Hepatocyte (in vitro differentiated cells): ENCODE data around the gene REXO1. TPM values are rescaled to one million over a fixed set of nuclear protein-coding genes. Genes with fewer than 3 reads are reported as not detected.

Experiments
- DNase-seq: peaks from one replicate; pipeline ENCODE4 v3.0.0-alpha.2; 2016; ENCODE audit warnings: low spot score
- H2AFZ ChIP-seq: fragments of 200-600 bp; sonication (generic); 2 replicates; pipeline ENCODE4 v1.6.0; 2016; ENCODE audit warnings: antibody characterized with exemption, mild to moderate bottlenecking
- H3K27ac ChIP-seq: fragments of 200-600 bp; sonication (generic); 2 replicates; pipeline ENCODE4 v1.5.1; 2016; ENCODE audit warnings: mild to moderate bottlenecking
- H3K27me3 ChIP-seq: fragments of 200-600 bp; sonication (generic); 2 replicates; pipeline ENCODE4 v1.6.1; 2016
- H3K36me3 ChIP-seq: fragments of 200-600 bp; sonication (generic); replicated peaks from 2 replicates; pipeline ENCODE4 v1.5.1; 2016; ENCODE audit warnings: low read depth; ENCODE audit not compliant: insufficient read depth
- H3K4me1 ChIP-seq: fragments of 200-600 bp; sonication (generic); 2 replicates; pipeline ENCODE4 v1.5.1; 2016; ENCODE audit warnings: mild to moderate bottlenecking, moderate library complexity; ENCODE audit not compliant: insufficient read depth
- H3K4me2 ChIP-seq: fragments of 200-600 bp; sonication (generic); 2 replicates; pipeline ENCODE4 v1.6.0; 2016
- H3K4me3 ChIP-seq: fragments of 200-600 bp; sonication (generic); 2 replicates; pipeline ENCODE4 v1.5.1; 2016; ENCODE audit warnings: mild to moderate bottlenecking
- H3K79me2 ChIP-seq: fragments of 200-600 bp; sonication (generic); 2 replicates; pipeline ENCODE4 v1.6.0; 2017; ENCODE audit warnings: mild to moderate bottlenecking
- H3K9me2 ChIP-seq: fragments of 200-600 bp; sonication (generic); replicated peaks from 2 replicates; pipeline ENCODE4 v1.6.0; 2017; ENCODE audit warnings: mild to moderate bottlenecking; ENCODE audit not compliant: insufficient read depth
- H3K9me3 ChIP-seq: fragments of 200-600 bp; sonication (generic); 2 replicates; pipeline ENCODE4 v1.5.1; 2016; ENCODE audit warnings: low read depth, mild to moderate bottlenecking
- H4K20me1 ChIP-seq: fragments of 200-600 bp; sonication (generic); 2 replicates; pipeline ENCODE4 v1.6.0; 2016; ENCODE audit warnings: mild to moderate bottlenecking; ENCODE audit not compliant: insufficient read depth, poor library complexity, severe bottlenecking
- CTCF ChIP-seq: fragments of 200-600 bp; sonication (generic); IDR thresholded peaks from 2 replicates; pipeline ENCODE4 v1.5.1; 2016; ENCODE audit warnings: antibody characterized with exemption, mild to moderate bottlenecking; ENCODE audit not compliant: poor library complexity
- EZH2 ChIP-seq: fragments of 200-600 bp; sonication (generic); IDR thresholded peaks from 2 replicates; pipeline ENCODE4 v1.6.1; 2016; ENCODE audit warnings: antibody characterized with exemption, mild to moderate bottlenecking, borderline replicate concordance
- EZH2phosphoT487 ChIP-seq: fragments of 200-600 bp; sonication (generic); IDR thresholded peaks from one replicate; pipeline ENCODE4 v1.6.1; 2018; ENCODE audit warnings: antibody characterized with exemption, mild to moderate bottlenecking, low read depth, moderate library complexity; ENCODE audit not compliant: unreplicated experiment, severe bottlenecking
- WGBS: methylation state at CpG from one replicate; pipeline ENCODE4 v1.1.6; 2016; ENCODE audit warnings: low lambda C conversion rate; ENCODE audit errors: missing lambda C conversion rate; 5-methylcytosine and 5-hydroxymethylcytosine counted together
- polyA plus RNA-seq: library from polyadenylated mRNA; unstranded; fragments of >200 nt; fragmentation: Nextera tagmentation; extraction: Ambion mirVana; gene quantifications from 2 replicates; pipeline ENCODE4 v1.2.1, GENCODE V29; 2016
- total RNA-seq: library from RNA; depleted of rRNA; stranded (reverse); fragments of >200 nt; gene quantifications from 2 replicates; pipeline ENCODE4 v1.2.3, GENCODE V29; 2014

The REXO1 gene
- total and polyA plus RNA-seq, 2 experiments from 2014 or later, result 13.4 to 22.8 TPM

GRCh38 chr19:1770866-1771576 lies 77.3 kb downstream of the REXO1 start:
- Histone ChIP-seq H3K27ac (no peak overlapping the region), H3K79me2 (no peaks in the 10 kb centered on the region), H3K4me3 (no peak overlapping the region), H4K20me1 (no peaks in the 10 kb centered on the region), H3K9me2 (no peaks in the 10 kb centered on the region), H3K36me3 (no peaks in the 10 kb centered on the region), H2AFZ (no peak overlapping the region), H3K4me2 (no peak overlapping the region), H3K27me3 (peaks cover 75% of the 10 kb centered on the region), H3K4me1 (no peaks in the 10 kb centered on the region), H3K9me3 (peaks cover 5% of the 10 kb centered on the region)
- WGBS, result 81% methylated on average over 4 of the region's 4 CpGs
- DNase-seq, result no peak
- TF ChIP-seq EZH2phosphoT487, result no peak

GRCh38 chr19:1769645-1769985 lies 78.7 kb downstream of the REXO1 start:
- no peak for DNase-seq
- peaks cover 5% of the 10 kb centered on the region for H3K9me3 ChIP-seq
- H3K27me3 ChIP-seq, result peaks cover 77% of the 10 kb centered on the region
- H3K9me2 ChIP-seq, result no peaks in the 10 kb centered on the region
- no peak overlapping the region for H3K4me3 ChIP-seq
- no peaks in the 10 kb centered on the region for H3K36me3 ChIP-seq
- H3K79me2 ChIP-seq, result no peaks in the 10 kb centered on the region
- TF ChIP-seq CTCF, result no peak
- no peak for TF ChIP-seq EZH2
- TF ChIP-seq EZH2phosphoT487, result no peak
- no peak overlapping the region for H2AFZ ChIP-seq
- 21% methylated on average over 11 of the region's 12 CpGs for WGBS
- H3K4me2 ChIP-seq, result no peak overlapping the region
- no peaks in the 10 kb centered on the region for H4K20me1 ChIP-seq
- no peaks in the 10 kb centered on the region for H3K4me1 ChIP-seq
- H3K27ac ChIP-seq, result no peak overlapping the region

GRCh38 chr19:1768918-1769644 lies 79.2 kb downstream of the REXO1 start:
- Histone ChIP-seq H2AFZ (no peak overlapping the region), H3K27ac (no peak overlapping the region), H3K9me2 (no peaks in the 10 kb centered on the region), H3K27me3 (peaks cover 77% of the 10 kb centered on the region), H3K36me3 (no peaks in the 10 kb centered on the region), H3K4me1 (no peaks in the 10 kb centered on the region), H3K4me3 (no peak overlapping the region), H3K4me2 (no peak overlapping the region), H3K79me2 (no peaks in the 10 kb centered on the region), H3K9me3 (peaks cover 5% of the 10 kb centered on the region), H4K20me1 (no peaks in the 10 kb centered on the region)
- TF ChIP-seq EZH2phosphoT487 (no peak), CTCF (no peak), EZH2 (no peak)
- 81% methylated on average over 9 of the region's 9 CpGs for WGBS
- no peak for DNase-seq

- Histone ChIP-seq H3K27me3 (peaks cover 77% of the 10 kb centered on the region), H3K4me2 (no peak overlapping the region), H3K27ac (no peak overlapping the region), H3K9me2 (no peaks in the 10 kb centered on the region), H4K20me1 (no peaks in the 10 kb centered on the region), H3K4me1 (no peaks in the 10 kb centered on the region), H3K79me2 (no peaks in the 10 kb centered on the region), H3K4me3 (no peak overlapping the region), H3K36me3 (no peaks in the 10 kb centered on the region), H3K9me3 (peaks cover 5% of the 10 kb centered on the region), H2AFZ (no peak overlapping the region)
- TF ChIP-seq EZH2phosphoT487 (no peak), EZH2 (no peak), CTCF (no peak)
- DNase-seq, result no peak
- 28% methylated on average over 13 of the region's 13 CpGs for WGBS
Observed at GRCh38 chr19:1768248-1768647, 80.0 kb downstream of the REXO1 start.
